ENCODE data around the gene SCUBE1.

DNA sequence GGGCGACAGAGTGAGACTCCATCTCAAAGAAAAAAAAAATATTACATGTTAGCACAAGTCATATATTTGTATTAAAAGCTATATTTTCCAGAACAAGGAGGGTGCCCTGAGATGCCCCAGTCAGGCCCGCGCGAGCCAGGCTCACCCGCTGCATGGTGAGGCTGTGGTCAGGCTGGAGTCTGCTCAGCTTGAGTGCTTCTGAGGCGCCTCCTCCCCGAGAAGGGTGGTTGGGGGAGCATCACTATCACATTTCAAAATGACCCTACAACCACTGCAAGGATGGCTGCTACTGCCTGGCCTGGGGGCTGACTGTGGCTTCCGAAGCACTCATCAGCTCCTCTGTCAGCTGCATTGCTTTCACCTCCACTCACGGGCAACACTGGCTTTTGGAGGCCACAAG is 77.1 kb downstream of the SCUBE1 start:
- TF ChIP-seq, protein P1, sequence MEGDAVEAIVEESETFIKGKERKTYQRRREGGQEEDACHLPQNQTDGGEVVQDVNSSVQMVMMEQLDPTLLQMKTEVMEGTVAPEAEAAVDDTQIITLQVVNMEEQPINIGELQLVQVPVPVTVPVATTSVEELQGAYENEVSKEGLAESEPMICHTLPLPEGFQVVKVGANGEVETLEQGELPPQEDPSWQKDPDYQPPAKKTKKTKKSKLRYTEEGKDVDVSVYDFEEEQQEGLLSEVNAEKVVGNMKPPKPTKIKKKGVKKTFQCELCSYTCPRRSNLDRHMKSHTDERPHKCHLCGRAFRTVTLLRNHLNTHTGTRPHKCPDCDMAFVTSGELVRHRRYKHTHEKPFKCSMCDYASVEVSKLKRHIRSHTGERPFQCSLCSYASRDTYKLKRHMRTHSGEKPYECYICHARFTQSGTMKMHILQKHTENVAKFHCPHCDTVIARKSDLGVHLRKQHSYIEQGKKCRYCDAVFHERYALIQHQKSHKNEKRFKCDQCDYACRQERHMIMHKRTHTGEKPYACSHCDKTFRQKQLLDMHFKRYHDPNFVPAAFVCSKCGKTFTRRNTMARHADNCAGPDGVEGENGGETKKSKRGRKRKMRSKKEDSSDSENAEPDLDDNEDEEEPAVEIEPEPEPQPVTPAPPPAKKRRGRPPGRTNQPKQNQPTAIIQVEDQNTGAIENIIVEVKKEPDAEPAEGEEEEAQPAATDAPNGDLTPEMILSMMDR (conservative IDR thresholded peaks at IDR 0.05; ENCODE audit: low read length), result no peak
- no peak for TF ChIP-seq EZH2phosphoT487 (IDR thresholded peaks at IDR 0.05; ENCODE audit: borderline replicate concordance, low read depth, low read length)
